NB4 (cell line): Measurements from ENCODE around the gene MRM2.

Experiments
- MYC ChIP-seq: IDR thresholded peaks from 2 replicates; pipeline ENCODE4 v1.6.1; 2011; ENCODE audit warnings: low read depth, low read length
- TF ChIP-seq, protein P1 (sequence below): IDR thresholded peaks from one replicate; pipeline ENCODE4 v1.5.1; 2012; ENCODE audit warnings: low read depth, low read length

DNA sequence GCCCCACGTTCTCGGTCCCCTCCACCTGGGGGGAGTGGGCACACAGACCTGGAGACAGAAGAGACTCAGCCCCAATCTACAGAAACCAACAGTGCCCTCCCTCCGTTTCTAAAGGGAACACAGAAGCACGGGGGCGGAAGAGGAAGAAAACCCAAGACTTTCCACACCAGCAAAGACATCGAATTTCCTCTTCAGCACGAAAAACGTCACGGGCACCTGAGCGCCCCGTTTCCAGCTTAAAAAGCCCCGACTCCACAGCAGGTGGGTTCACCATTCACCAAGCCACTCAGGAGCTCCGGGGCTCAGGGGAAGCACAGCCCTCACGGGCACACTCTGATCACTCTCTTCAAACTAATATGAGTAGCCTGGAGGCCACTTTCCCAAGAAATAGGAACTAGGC, 19.6 kb upstream of the MRM2 start:
- TF ChIP-seq, protein P1, sequence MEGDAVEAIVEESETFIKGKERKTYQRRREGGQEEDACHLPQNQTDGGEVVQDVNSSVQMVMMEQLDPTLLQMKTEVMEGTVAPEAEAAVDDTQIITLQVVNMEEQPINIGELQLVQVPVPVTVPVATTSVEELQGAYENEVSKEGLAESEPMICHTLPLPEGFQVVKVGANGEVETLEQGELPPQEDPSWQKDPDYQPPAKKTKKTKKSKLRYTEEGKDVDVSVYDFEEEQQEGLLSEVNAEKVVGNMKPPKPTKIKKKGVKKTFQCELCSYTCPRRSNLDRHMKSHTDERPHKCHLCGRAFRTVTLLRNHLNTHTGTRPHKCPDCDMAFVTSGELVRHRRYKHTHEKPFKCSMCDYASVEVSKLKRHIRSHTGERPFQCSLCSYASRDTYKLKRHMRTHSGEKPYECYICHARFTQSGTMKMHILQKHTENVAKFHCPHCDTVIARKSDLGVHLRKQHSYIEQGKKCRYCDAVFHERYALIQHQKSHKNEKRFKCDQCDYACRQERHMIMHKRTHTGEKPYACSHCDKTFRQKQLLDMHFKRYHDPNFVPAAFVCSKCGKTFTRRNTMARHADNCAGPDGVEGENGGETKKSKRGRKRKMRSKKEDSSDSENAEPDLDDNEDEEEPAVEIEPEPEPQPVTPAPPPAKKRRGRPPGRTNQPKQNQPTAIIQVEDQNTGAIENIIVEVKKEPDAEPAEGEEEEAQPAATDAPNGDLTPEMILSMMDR: no peak
- no peak for TF ChIP-seq MYC
